MM.1S (cell line): ENCODE measurements around the gene PDLIM5.

Experiments used
- DNase-seq: peaks from one replicate; pipeline ENCODE4 v3.0.0-alpha.2; 2015
- H2AFZ ChIP-seq: fragments of 300-600 bp; sonication (generic); 2 replicates; pipeline ENCODE4 v1.6.0; 2016; ENCODE audit warnings: antibody characterized with exemption, low read length
- H3F3A ChIP-seq: fragments of 300-600 bp; sonication (generic); 2 replicates; pipeline ENCODE4 v1.6.1; 2016; ENCODE audit warnings: mild to moderate bottlenecking, antibody characterized with exemption, low read length, moderate library complexity, mixed read lengths; ENCODE audit not compliant: insufficient read depth
- H3K27ac ChIP-seq: fragments of 300-600 bp; sonication (generic); 2 replicates; pipeline ENCODE4 v1.5.1; 2016; ENCODE audit warnings: mild to moderate bottlenecking, low read length
- H3K27me3 ChIP-seq: fragments of 300-600 bp; sonication (generic); replicated peaks from 2 replicates; pipeline ENCODE4 v1.6.0; 2016; ENCODE audit warnings: low read length; ENCODE audit not compliant: insufficient read depth
- H3K36me3 ChIP-seq: fragments of 300-600 bp; sonication (generic); replicated peaks from 2 replicates; pipeline ENCODE4 v1.6.1; 2016; ENCODE audit warnings: mild to moderate bottlenecking, low read length, mixed read lengths; ENCODE audit not compliant: insufficient read depth
- H3K4me1 ChIP-seq: fragments of 300-600 bp; sonication (generic); 2 replicates; pipeline ENCODE4 v1.6.1; 2016; ENCODE audit warnings: low read length, mixed read lengths
- H3K4me2 ChIP-seq: fragments of 300-600 bp; sonication (generic); 2 replicates; pipeline ENCODE4 v1.6.0; 2016; ENCODE audit warnings: low read depth, low read length
- H3K4me3 ChIP-seq: fragments of 300-600 bp; sonication (generic); 2 replicates; pipeline ENCODE4 v1.5.1; 2016; ENCODE audit warnings: low read length, mixed read lengths
- H3K79me2 ChIP-seq: fragments of 300-600 bp; sonication (generic); 2 replicates; pipeline ENCODE4 v1.6.1; 2016; ENCODE audit warnings: mixed run types, low read length, mixed read lengths
- H3K9ac ChIP-seq: fragments of 300-600 bp; sonication (generic); 2 replicates; pipeline ENCODE4 v1.6.1; 2016; ENCODE audit warnings: low read length, mixed read lengths
- H3K9me2 ChIP-seq: fragments of 300-600 bp; sonication (generic); replicated peaks from 2 replicates; pipeline ENCODE4 v1.6.1; 2016; ENCODE audit warnings: mild to moderate bottlenecking, low read length, mixed read lengths; ENCODE audit not compliant: insufficient read depth
- H3K9me3 ChIP-seq: fragments of 300-600 bp; sonication (generic); replicated peaks from 2 replicates; pipeline ENCODE4 v1.6.1; 2016; ENCODE audit warnings: mild to moderate bottlenecking, low read length, mixed read lengths; ENCODE audit not compliant: insufficient read depth
- H4K20me1 ChIP-seq: fragments of 300-600 bp; sonication (generic); 2 replicates; pipeline ENCODE4 v1.6.1; 2016; ENCODE audit warnings: mild to moderate bottlenecking, low read length, moderate library complexity, mixed read lengths; ENCODE audit not compliant: insufficient read depth
- EZH2 ChIP-seq: fragments of 300-600 bp; sonication (generic); optimal IDR thresholded peaks from 2 replicates; pipeline ENCODE3; 2017; ENCODE audit warnings: low read depth, mild to moderate bottlenecking, antibody characterized with exemption, low read length, mixed read lengths
- EZH2phosphoT487 ChIP-seq: fragments of 300-600 bp; sonication (generic); IDR thresholded peaks from 2 replicates; pipeline ENCODE4 v1.6.1; 2018; ENCODE audit warnings: antibody characterized with exemption, low read length
- TF ChIP-seq, protein P1 (sequence below): fragments of 300-600 bp; sonication (generic); IDR thresholded peaks from 2 replicates; pipeline ENCODE4 v1.5.1; 2016; ENCODE audit warnings: antibody characterized with exemption, low read length, mixed read lengths

PDLIM5 gene

GRCh38 chr4:94523617-94524016, 71.9 kb downstream of the PDLIM5 start:
- no peaks in the 10 kb centered on the region for H4K20me1 ChIP-seq
- H3K9me2 ChIP-seq = no peaks in the 10 kb centered on the region
- no peaks in the 10 kb centered on the region for H3F3A ChIP-seq
- H3K9me3 ChIP-seq = no peaks in the 10 kb centered on the region
- no peak overlapping the region for H2AFZ ChIP-seq
- H3K4me2 ChIP-seq = no peak overlapping the region
- TF ChIP-seq, protein P1, sequence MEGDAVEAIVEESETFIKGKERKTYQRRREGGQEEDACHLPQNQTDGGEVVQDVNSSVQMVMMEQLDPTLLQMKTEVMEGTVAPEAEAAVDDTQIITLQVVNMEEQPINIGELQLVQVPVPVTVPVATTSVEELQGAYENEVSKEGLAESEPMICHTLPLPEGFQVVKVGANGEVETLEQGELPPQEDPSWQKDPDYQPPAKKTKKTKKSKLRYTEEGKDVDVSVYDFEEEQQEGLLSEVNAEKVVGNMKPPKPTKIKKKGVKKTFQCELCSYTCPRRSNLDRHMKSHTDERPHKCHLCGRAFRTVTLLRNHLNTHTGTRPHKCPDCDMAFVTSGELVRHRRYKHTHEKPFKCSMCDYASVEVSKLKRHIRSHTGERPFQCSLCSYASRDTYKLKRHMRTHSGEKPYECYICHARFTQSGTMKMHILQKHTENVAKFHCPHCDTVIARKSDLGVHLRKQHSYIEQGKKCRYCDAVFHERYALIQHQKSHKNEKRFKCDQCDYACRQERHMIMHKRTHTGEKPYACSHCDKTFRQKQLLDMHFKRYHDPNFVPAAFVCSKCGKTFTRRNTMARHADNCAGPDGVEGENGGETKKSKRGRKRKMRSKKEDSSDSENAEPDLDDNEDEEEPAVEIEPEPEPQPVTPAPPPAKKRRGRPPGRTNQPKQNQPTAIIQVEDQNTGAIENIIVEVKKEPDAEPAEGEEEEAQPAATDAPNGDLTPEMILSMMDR = no peak
- no peak for TF ChIP-seq EZH2
- no peak for TF ChIP-seq EZH2phosphoT487
- H3K9ac ChIP-seq = no peak overlapping the region
- no peak for DNase-seq
- H3K27ac ChIP-seq = no peak overlapping the region
- no peaks in the 10 kb centered on the region for H3K79me2 ChIP-seq
- no peaks in the 10 kb centered on the region for H3K36me3 ChIP-seq
- H3K4me1 ChIP-seq = peaks cover 5% of the 10 kb centered on the region
- no peaks in the 10 kb centered on the region for H3K27me3 ChIP-seq
- H3K4me3 ChIP-seq = no peak overlapping the region

DNA sequence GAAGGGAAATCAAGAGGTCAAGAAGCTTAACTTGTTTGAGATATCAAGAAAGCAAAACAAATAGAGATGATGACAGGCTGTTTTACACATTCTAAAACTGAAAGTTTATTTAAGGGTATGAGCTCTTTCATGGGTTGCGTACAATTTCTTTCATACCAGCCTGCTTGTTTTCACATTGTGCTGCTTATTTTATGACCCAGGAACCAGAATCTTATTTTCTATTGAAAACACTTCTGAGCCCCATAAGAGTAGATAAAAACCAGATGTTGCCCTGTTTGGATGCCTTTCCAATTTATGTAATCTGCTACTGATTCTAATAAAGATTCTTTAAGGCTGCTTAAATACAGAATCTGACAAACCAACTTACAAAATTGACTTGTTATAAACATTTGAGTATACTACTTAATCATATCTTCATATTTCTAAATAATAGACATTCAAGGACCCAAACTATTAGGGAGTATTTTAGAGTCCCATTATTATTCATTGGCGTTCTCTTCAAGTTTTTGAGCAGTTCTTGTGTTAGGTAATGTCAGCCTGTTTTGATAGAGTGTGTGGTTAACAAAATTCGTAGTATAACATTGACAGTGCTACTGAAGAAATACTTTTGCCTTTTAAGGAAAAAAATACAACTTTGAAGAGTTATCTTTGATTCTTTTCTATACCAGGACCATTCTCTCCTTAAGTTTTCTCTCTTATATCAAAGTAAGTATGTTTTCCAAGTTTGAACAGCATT, 74.4 kb downstream of the PDLIM5 start:
- Histone ChIP-seq H3F3A (no peaks in the 10 kb centered on the region), H3K4me3 (no peak overlapping the region), H3K79me2 (no peaks in the 10 kb centered on the region), H3K27ac (no peak overlapping the region), H3K9me3 (no peaks in the 10 kb centered on the region), H3K36me3 (no peaks in the 10 kb centered on the region), H2AFZ (no peak overlapping the region), H4K20me1 (no peaks in the 10 kb centered on the region), H3K27me3 (no peaks in the 10 kb centered on the region), H3K4me2 (0 out of 2 replicates have a peak overlapping the region, but pooled peaks have one; percentile 10), H3K4me1 (peaks cover 5% of the 10 kb centered on the region), H3K9ac (no peak overlapping the region), H3K9me2 (no peaks in the 10 kb centered on the region)
- no peak for TF ChIP-seq EZH2phosphoT487
- TF ChIP-seq EZH2 = no peak
- DNase-seq = peak; percentile 23

- no peak overlapping the region for H3K4me3 ChIP-seq
- H3K4me1 ChIP-seq = peaks cover 5% of the 10 kb centered on the region
- no peak for DNase-seq
- no peak overlapping the region for H3K9ac ChIP-seq
- no peaks in the 10 kb centered on the region for H3K36me3 ChIP-seq
- no peaks in the 10 kb centered on the region for H3K27me3 ChIP-seq
- no peaks in the 10 kb centered on the region for H3K79me2 ChIP-seq
- no peak overlapping the region for H2AFZ ChIP-seq
- H3K27ac ChIP-seq = no peak overlapping the region
- H4K20me1 ChIP-seq = no peaks in the 10 kb centered on the region
- no peak for TF ChIP-seq EZH2phosphoT487
- TF ChIP-seq EZH2 = no peak
- TF ChIP-seq, protein P1 = no peak
- H3K4me2 ChIP-seq = no peak overlapping the region
- no peaks in the 10 kb centered on the region for H3K9me2 ChIP-seq
- no peaks in the 10 kb centered on the region for H3K9me3 ChIP-seq
- no peaks in the 10 kb centered on the region for H3F3A ChIP-seq
These were observed 76.0 kb downstream of the PDLIM5 start for GRCh38 chr4:94527556-94528233.
